HCT116 (cell line): ENCODE results near the gene CDKL1. TPM values are rescaled to one million over a fixed set of nuclear protein-coding genes. Genes with fewer than 3 reads are reported as not detected.

ENCODE experiments used
- ATAC-seq: fragments of 200-7000 bp; cut with Tn5 transposase; 2 replicates; pipeline ENCODE4 v1.9.1; 2020; ENCODE audit warnings: mild to moderate bottlenecking, moderate library complexity
- BruUV-seq: library from RNA; stranded (reverse); fragments of 400-500 nt; replicated peaks from 2 replicates; lab custom pipeline; 2021; lab: Mats Ljungman, UMichigan
- CTCF ChIA-PET: fragments of 300-600 bp; sonication (Branson Sonifier 250); formaldehyde crosslinking; loops from one replicate; lab custom pipeline; 2021; ENCODE audit warnings: antibody characterized with exemption; lab: Charles Lee
- POLR2A ChIA-PET: fragments of 300-600, 350-600 bp; sonication (Branson Sonifier 250); formaldehyde crosslinking; loops from one replicate; lab custom pipeline; 2021; ENCODE audit warnings: antibody characterized with exemption; lab: Charles Lee
- RAD21 ChIA-PET, 2 experiments: fragments of 300-600 bp; sonication (Branson Sonifier 250); formaldehyde crosslinking; loops; one replicate each; lab custom pipeline; 2023; ENCODE audit warnings: low total read pairs in 2 of 2; ENCODE audit not compliant: uncharacterized antibody in 2 of 2, unreplicated experiment in 2 of 2, low non-redundant PET in 1 of 2; lab: Charles Lee
- DNase-seq: peaks from one replicate; pipeline ENCODE4 v3.0.0-alpha.2; 2010; ENCODE audit warnings: low read depth, low spot score
- H2AFZ ChIP-seq: fragments of 200-600 bp; shearing (Covaris generic), sonication (generic); 2 replicates; pipeline ENCODE4 v1.6.1; 2017; ENCODE audit warnings: low read depth, mixed run types, mixed read lengths, antibody characterized with exemption, low read length; ENCODE audit not compliant: poor library complexity, severe bottlenecking
- H3K27ac ChIP-seq: 2 replicates; pipeline ENCODE4 v1.5.1; 2012; ENCODE audit warnings: low read depth, low read length
- H3K27me3 ChIP-seq: fragments of 200-600 bp; sonication (generic); 2 replicates; pipeline ENCODE4 v1.6.1; 2016; ENCODE audit warnings: mixed run types, low read length, mixed read lengths; ENCODE audit not compliant: insufficient read depth
- H3K36me3 ChIP-seq, 2 experiments: fragments of 200-500 bp in 1 of 2; fragments of 200-600 bp in 1 of 2; sonication (Bioruptor generic) in 1 of 2; sonication (generic) in 1 of 2; 2 replicates each; pipeline versions ENCODE4 v1.5.1 to v1.6.1; 2014 to 2016; ENCODE audit warnings: low read length in 2 of 2, inconsistent platforms in 1 of 2, mixed read lengths in 1 of 2, mixed run types in 1 of 2; ENCODE audit not compliant: insufficient read depth in 2 of 2, control insufficient read depth in 1 of 2
- H3K4me1 ChIP-seq, 2 experiments: fragments of 200-600 bp in 1 of 2; sonication (generic) in 1 of 2; 2 replicates each; pipeline versions ENCODE4 v1.5.1 to v1.6.1; 2012 to 2017; ENCODE audit warnings: low read length in 2 of 2, inconsistent platforms in 1 of 2, mild to moderate bottlenecking in 1 of 2, mixed read lengths in 1 of 2, mixed run types in 1 of 2, moderate library complexity in 1 of 2; ENCODE audit not compliant: insufficient read depth in 2 of 2, control insufficient read depth in 1 of 2
- H3K4me2 ChIP-seq: fragments of 200-600 bp; sonication (generic); 2 replicates; pipeline ENCODE4 v1.6.1; 2017; ENCODE audit warnings: mixed run types, low read length, mixed read lengths
- H3K4me3 ChIP-seq, 2 experiments: fragments of 200-600 bp in 1 of 2; sonication (generic) in 1 of 2; replicated peaks in 1 of 2; 2 replicates each; pipeline ENCODE4 v1.5.1; 2011 to 2016; ENCODE audit warnings: low read length in 2 of 2, control low read depth in 1 of 2, low read depth in 1 of 2, mild to moderate bottlenecking in 1 of 2, mixed read lengths in 1 of 2, mixed run types in 1 of 2
- H3K79me2 ChIP-seq: fragments of 200-600 bp; sonication (generic); 2 replicates; pipeline ENCODE4 v1.6.1; 2017; ENCODE audit warnings: mild to moderate bottlenecking, mixed run types, low read length, moderate library complexity, mixed read lengths; ENCODE audit not compliant: insufficient read depth
- H3K9ac ChIP-seq: fragments of 200-600 bp; sonication (generic); 2 replicates; pipeline ENCODE4 v1.6.1; 2016; ENCODE audit warnings: low read length, mixed read lengths
- H3K9me2 ChIP-seq: fragments of 200-600 bp; sonication (generic), shearing (Covaris generic); 2 replicates; pipeline ENCODE4 v1.6.1; 2017; ENCODE audit warnings: mixed run types, mild to moderate bottlenecking, moderate library complexity; ENCODE audit not compliant: insufficient read depth
- H3K9me3 ChIP-seq, 2 experiments: fragments of 200-500 bp in 1 of 2; fragments of 200-600 bp in 1 of 2; sonication (Bioruptor generic) in 1 of 2; sonication (generic) in 1 of 2; 2 replicates each; pipeline ENCODE4 v1.6.1; 2014 to 2017; ENCODE audit warnings: low read length in 2 of 2, mixed read lengths in 2 of 2, inconsistent platforms in 1 of 2, low read depth in 1 of 2, mild to moderate bottlenecking in 1 of 2, mixed run types in 1 of 2, moderate library complexity in 1 of 2; ENCODE audit not compliant: control insufficient read depth in 1 of 2, insufficient read depth in 1 of 2
- H4K20me1 ChIP-seq: fragments of 200-600 bp; sonication (generic), shearing (Covaris generic); 2 replicates; pipeline ENCODE4 v1.6.1; 2017; ENCODE audit warnings: mixed run types, mild to moderate bottlenecking, moderate library complexity; ENCODE audit not compliant: insufficient read depth
- CEBPB ChIP-seq: IDR thresholded peaks from 2 replicates; pipeline ENCODE4 v1.6.1; 2012; ENCODE audit warnings: low read depth
- EGR1 ChIP-seq: IDR thresholded peaks from 2 replicates; pipeline ENCODE4 v1.6.1; 2012; ENCODE audit warnings: low read depth
- ELF1 ChIP-seq: IDR thresholded peaks from 2 replicates; pipeline ENCODE4 v1.6.1; 2012; ENCODE audit warnings: low read depth, borderline replicate concordance
- EZH2 ChIP-seq: fragments of 200-600 bp; sonication (generic); IDR thresholded peaks from 2 replicates; pipeline ENCODE4 v1.6.1; 2017; ENCODE audit warnings: antibody characterized with exemption, mixed run types
- FOSL1 ChIP-seq: IDR thresholded peaks from 2 replicates; pipeline ENCODE4 v1.6.1; 2012; ENCODE audit warnings: low read depth
- JUND ChIP-seq: IDR thresholded peaks from 2 replicates; pipeline ENCODE4 v1.6.1; 2012
- RAD21 ChIP-seq: IDR thresholded peaks from 2 replicates; pipeline ENCODE4 v1.6.1; 2012; ENCODE audit warnings: low read depth, mild to moderate bottlenecking
- SIN3A ChIP-seq: IDR thresholded peaks from 2 replicates; pipeline ENCODE4 v1.6.1; 2012; ENCODE audit warnings: low read depth
- SP1 ChIP-seq: IDR thresholded peaks from 2 replicates; pipeline ENCODE4 v1.6.1; 2012; ENCODE audit warnings: low read depth
- YY1 ChIP-seq: IDR thresholded peaks from 2 replicates; pipeline ENCODE4 v1.6.1; 2011; ENCODE audit warnings: low read length, low read depth, moderate library complexity, mild to moderate bottlenecking; ENCODE audit not compliant: insufficient replicate concordance; ENCODE audit errors: extremely low read depth
- ZFX ChIP-seq: fragments of 450-650 bp; IDR thresholded peaks from 2 replicates; pipeline ENCODE4 v1.6.1; 2017
- ZNF274 ChIP-seq: fragments of 200-500 bp; sonication (Bioruptor generic); IDR thresholded peaks from 2 replicates; pipeline ENCODE4 v1.6.1; 2014; ENCODE audit warnings: mild to moderate bottlenecking, low read depth, low read length, inconsistent platforms
- intact Hi-C: fragments of 100-400 bp; cut with micrococcal nuclease; formaldehyde crosslinking; loops from 2 replicates; pipeline ENCODE4 v1.10.0; 2022
- total RNA-seq: library from RNA; stranded (reverse); gene quantifications from one replicate; pipeline ENCODE4 v1.2.1, GENCODE V29; 2021; ENCODE audit not compliant: unreplicated experiment
- TF ChIP-seq, protein P1 (sequence below): IDR thresholded peaks from 2 replicates; pipeline ENCODE4 v1.6.1; 2011; ENCODE audit warnings: mild to moderate bottlenecking, low read length, moderate library complexity; ENCODE audit not compliant: insufficient replicate concordance; ENCODE audit errors: extremely low read depth

Gene CDKL1
- total RNA-seq, 1 experiment from 2014 or later, result 7.1 TPM

DNA sequence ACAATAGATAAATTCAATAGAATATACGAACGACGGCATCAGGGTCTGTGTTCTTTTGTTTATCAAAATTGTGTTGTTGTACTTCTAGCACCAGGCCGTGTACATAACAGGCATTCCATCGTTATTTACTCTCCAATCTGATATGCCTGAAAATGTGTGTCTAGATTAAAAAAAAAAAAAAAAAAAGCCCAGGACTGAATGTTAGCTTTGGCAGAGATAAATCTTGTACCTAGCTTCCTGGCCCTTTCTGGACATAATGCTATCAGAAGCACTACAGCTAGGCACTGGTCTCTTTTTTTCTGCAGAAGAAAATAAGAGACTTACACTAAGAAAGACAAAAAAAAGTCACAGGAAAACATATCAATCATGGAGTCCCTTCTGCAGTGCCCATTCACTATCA lies 37.0 kb downstream of the CDKL1 start:
- Histone ChIP-seq H3K9me3 (no peaks in the 10 kb centered on the region), H3K79me2 (no peaks in the 10 kb centered on the region), H3K27ac (no peak overlapping the region), H2AFZ (no peak overlapping the region), H3K9ac (no peak overlapping the region), H3K4me1 (peaks cover 3 to 17% of the 10 kb centered on the region in 2 experiments), H3K9me2 (no peaks in the 10 kb centered on the region), H3K4me3 (no peak overlapping the region), H4K20me1 (no peaks in the 10 kb centered on the region), H3K27me3 (no peaks in the 10 kb centered on the region), H3K4me2 (no peak overlapping the region), H3K36me3 (no peaks in the 10 kb centered on the region)
- TF ChIP-seq YY1 (no peak), FOSL1 (no peak), CEBPB (no peak), ZNF274 (no peak), JUND (no peak), ELF1 (no peak), EGR1 (no peak), RAD21 (no peak), ZFX (no peak), EZH2 (no peak), SP1 (no peak), SIN3A (no peak)
- TF ChIP-seq, protein P1, sequence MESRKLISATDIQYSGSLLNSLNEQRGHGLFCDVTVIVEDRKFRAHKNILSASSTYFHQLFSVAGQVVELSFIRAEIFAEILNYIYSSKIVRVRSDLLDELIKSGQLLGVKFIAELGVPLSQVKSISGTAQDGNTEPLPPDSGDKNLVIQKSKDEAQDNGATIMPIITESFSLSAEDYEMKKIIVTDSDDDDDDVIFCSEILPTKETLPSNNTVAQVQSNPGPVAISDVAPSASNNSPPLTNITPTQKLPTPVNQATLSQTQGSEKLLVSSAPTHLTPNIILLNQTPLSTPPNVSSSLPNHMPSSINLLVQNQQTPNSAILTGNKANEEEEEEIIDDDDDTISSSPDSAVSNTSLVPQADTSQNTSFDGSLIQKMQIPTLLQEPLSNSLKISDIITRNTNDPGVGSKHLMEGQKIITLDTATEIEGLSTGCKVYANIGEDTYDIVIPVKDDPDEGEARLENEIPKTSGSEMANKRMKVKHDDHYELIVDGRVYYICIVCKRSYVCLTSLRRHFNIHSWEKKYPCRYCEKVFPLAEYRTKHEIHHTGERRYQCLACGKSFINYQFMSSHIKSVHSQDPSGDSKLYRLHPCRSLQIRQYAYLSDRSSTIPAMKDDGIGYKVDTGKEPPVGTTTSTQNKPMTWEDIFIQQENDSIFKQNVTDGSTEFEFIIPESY, result no peak
- POLR2A ChIA-PET, result no interaction called here
- no peak for DNase-seq
- intact Hi-C loops, result no loop called here
- no peak for ATAC-seq
- RAD21 ChIA-PET, result no interaction called here
- no TSS peak for BruUV-seq
- CTCF ChIA-PET, result no interaction called here
